Measurements from ENCODE around the gene OPCML.

DNA sequence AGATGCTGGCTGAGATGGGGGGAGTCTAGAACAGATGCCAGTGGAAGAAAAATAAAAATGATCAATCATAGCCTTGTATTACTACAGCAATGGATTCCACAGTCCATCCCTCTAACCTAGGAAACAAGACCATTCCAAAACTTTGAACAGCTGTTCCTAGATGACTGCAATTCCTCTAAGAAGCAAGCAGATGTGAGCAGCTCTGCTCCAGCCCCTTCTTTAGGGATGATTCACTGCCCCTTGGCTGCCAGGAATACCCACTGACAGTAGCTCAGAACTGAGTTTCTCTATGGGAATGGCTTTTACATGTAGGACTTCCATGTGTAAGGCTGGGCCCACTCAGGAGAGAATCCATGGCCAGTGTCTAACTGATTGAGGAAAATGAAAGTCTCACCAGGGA lies 943.9 kb downstream of the OPCML start:
- TF ChIP-seq, protein P1, sequence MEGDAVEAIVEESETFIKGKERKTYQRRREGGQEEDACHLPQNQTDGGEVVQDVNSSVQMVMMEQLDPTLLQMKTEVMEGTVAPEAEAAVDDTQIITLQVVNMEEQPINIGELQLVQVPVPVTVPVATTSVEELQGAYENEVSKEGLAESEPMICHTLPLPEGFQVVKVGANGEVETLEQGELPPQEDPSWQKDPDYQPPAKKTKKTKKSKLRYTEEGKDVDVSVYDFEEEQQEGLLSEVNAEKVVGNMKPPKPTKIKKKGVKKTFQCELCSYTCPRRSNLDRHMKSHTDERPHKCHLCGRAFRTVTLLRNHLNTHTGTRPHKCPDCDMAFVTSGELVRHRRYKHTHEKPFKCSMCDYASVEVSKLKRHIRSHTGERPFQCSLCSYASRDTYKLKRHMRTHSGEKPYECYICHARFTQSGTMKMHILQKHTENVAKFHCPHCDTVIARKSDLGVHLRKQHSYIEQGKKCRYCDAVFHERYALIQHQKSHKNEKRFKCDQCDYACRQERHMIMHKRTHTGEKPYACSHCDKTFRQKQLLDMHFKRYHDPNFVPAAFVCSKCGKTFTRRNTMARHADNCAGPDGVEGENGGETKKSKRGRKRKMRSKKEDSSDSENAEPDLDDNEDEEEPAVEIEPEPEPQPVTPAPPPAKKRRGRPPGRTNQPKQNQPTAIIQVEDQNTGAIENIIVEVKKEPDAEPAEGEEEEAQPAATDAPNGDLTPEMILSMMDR (conservative IDR thresholded peaks at IDR 0.05 in 1 of 2, IDR thresholded peaks at IDR 0.05 in 1 of 2; ENCODE audit: low read depth in 1 of 2, low read length in 2 of 2), result no peak
- TF ChIP-seq EZH2 (IDR thresholded peaks at IDR 0.05; ENCODE audit: low read length, missing control alignments), result no peak
